Stimulated activated CD4-positive, alpha-beta T cell treated with anti-CD3 and anti-CD28 coated beads, Interleukin-4, amount 100 ng/mL, for 4 hours (primary cell): ENCODE data around the gene SETSIP.
"Not testable (repeated sequence)": the region's sequence is repeated elsewhere in the genome, so short reads cannot be mapped to it uniquely, and the experiment has no call there.

ENCODE experiments used
- DNase-seq, 2 experiments: peaks; one replicate each; pipeline ENCODE4 v3.0.0-alpha.2; 2020

The SETSIP gene

GRCh38 chr1:92075311-92075710 is at the start of gene SETSIP:
Gene SETSIP (minus strand): TSS chr1:92075411. CDS start chr1:92075411, 0 bp downstream.
- DNase-seq: no peak

GRCh38 chr1:92123868-92124267 is 48.7 kb upstream of the SETSIP start:
- DNase-seq: no peak

- no peak for DNase-seq
Measured at GRCh38 chr1:92118826-92119225, 43.6 kb upstream of the SETSIP start.

GRCh38 chr1:92117526-92117925 is 42.3 kb upstream of the SETSIP start:
- no peak for DNase-seq

GRCh38 chr1:92108631-92109030 is 33.4 kb upstream of the SETSIP start:
- no peak for DNase-seq

- no peak for DNase-seq
Measured at GRCh38 chr1:92105546-92106081, 30.4 kb upstream of the SETSIP start.

- DNase-seq: no peak
Measured at GRCh38 chr1:92096317-92096716, 21.1 kb upstream of the SETSIP start.

- no peak for DNase-seq
Measured at GRCh38 chr1:92095874-92096273, 20.7 kb upstream of the SETSIP start.

GRCh38 chr1:92094595-92094994 is 19.4 kb upstream of the SETSIP start:
- DNase-seq: no peak

GRCh38 chr1:92094090-92094489 is 18.9 kb upstream of the SETSIP start:
- DNase-seq: no peak

- DNase-seq: no peak
Measured at GRCh38 chr1:92091625-92092024, 16.4 kb upstream of the SETSIP start.

GRCh38 chr1:92087542-92087941 is 12.3 kb upstream of the SETSIP start:
- DNase-seq: no peak

- no peak for DNase-seq
Measured at GRCh38 chr1:92085727-92086126, 10.5 kb upstream of the SETSIP start.

GRCh38 chr1:92084651-92085050 is 9.4 kb upstream of the SETSIP start:
- no peak for DNase-seq

- no peak for DNase-seq
Measured at GRCh38 chr1:92081031-92081430, 5.8 kb upstream of the SETSIP start.

- DNase-seq: peak; percentile 78 to 86
Measured at GRCh38 chr1:92080128-92080985, 5.1 kb upstream of the SETSIP start, which contains the start of gene BTBD8. Gene BTBD8 (plus strand): TSS chr1:92080345. CDS start chr1:92080572, 227 bp downstream.

GRCh38 chr1:92079441-92079840 is 4.2 kb upstream of the SETSIP start:
- DNase-seq: no peak

GRCh38 chr1:92078077-92078476 is 2.9 kb upstream of the SETSIP start:
- DNase-seq: not testable (repeated sequence)

- no peak for DNase-seq
Measured at GRCh38 chr1:92076363-92076762, 1.2 kb upstream of the SETSIP start.

GRCh38 chr1:92074446-92074845 is 765 bp downstream of the SETSIP start:
- not testable (repeated sequence) for DNase-seq

GRCh38 chr1:92070892-92071291 is 4.3 kb downstream of the SETSIP start:
- no peak for DNase-seq

- DNase-seq: no peak
Measured at GRCh38 chr1:92066321-92066720, 8.9 kb downstream of the SETSIP start.

- DNase-seq: no peak
Measured at GRCh38 chr1:92065042-92065441, 10.2 kb downstream of the SETSIP start.

- no peak for DNase-seq
Measured at GRCh38 chr1:92051948-92052347, 23.3 kb downstream of the SETSIP start.
